Thyroid gland (tissue), 4 donors: ENCODE measurements around the gene NOL12.

Experiments used
- POLR2A ChIP-seq, 2 donors: fragments of 450-650 bp; IDR thresholded peaks; one replicate each; pipeline ENCODE4 v1.6.1; 2017; ENCODE audit warnings: antibody characterized with exemption in 2 of 2, mild to moderate bottlenecking in 2 of 2, moderate library complexity in 1 of 2
- TF ChIP-seq, protein P1 (sequence below), 6 experiments: fragments of 200-600 bp in 3 of 6; fragments of 450-650 bp in 3 of 6; sonication (generic) in 3 of 6; IDR thresholded peaks; one replicate each; pipeline ENCODE4 v1.5.1; 2016 to 2019; ENCODE audit warnings: antibody characterized with exemption in 6 of 6, mild to moderate bottlenecking in 2 of 6, inconsistent platforms in 1 of 6, moderate library complexity in 1 of 6

DNA sequence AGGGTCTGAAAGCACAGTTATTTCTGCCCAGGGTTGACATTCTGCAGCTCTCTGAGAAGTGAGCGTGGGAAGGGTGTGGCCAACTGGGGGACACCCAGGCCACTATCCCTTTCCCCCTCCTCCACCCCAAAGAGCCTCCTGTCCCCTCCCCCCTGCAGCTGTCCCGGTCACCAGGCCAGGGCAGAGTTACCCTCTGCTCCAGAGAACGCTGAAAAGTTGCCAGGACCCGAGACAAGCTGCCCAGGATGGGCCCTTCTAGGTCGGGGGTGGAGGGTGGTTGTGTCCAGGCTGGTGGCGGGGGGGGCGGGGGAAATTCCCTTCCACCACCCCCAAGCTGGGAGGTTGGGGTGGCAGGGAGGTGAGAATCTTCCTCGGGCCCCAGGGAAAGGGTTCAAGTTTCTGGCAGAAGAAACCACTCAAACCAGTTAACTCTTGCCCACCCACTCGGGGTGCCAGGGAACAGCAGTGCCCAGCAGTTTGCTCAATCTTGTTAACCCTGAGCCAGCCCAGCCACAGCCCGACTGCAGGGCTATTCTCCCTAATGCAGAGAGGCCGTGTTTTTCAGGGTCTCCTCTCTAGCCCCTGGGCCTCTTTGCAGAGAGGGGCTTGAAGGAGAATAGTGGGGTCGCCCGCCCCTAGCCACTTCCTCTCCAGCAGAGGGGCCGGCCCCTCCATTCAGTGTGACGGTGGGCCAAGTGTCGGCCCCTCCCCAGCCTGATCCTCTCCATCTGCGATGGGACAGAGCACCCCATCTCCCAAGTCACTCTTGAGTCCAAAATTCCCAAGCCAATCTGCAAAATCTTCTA, 10.0 kb upstream of the NOL12 start:
- TF ChIP-seq, protein P1, sequence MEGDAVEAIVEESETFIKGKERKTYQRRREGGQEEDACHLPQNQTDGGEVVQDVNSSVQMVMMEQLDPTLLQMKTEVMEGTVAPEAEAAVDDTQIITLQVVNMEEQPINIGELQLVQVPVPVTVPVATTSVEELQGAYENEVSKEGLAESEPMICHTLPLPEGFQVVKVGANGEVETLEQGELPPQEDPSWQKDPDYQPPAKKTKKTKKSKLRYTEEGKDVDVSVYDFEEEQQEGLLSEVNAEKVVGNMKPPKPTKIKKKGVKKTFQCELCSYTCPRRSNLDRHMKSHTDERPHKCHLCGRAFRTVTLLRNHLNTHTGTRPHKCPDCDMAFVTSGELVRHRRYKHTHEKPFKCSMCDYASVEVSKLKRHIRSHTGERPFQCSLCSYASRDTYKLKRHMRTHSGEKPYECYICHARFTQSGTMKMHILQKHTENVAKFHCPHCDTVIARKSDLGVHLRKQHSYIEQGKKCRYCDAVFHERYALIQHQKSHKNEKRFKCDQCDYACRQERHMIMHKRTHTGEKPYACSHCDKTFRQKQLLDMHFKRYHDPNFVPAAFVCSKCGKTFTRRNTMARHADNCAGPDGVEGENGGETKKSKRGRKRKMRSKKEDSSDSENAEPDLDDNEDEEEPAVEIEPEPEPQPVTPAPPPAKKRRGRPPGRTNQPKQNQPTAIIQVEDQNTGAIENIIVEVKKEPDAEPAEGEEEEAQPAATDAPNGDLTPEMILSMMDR (IDR thresholded peaks at IDR 0.05): no peak
- no peak for TF ChIP-seq POLR2A (IDR thresholded peaks at IDR 0.05)
